Transverse colon (tissue), 4 donors: ENCODE measurements around the gene CFAP46. TPM values are rescaled to one million over a fixed set of nuclear protein-coding genes. Genes with fewer than 3 reads are reported as not detected.

ENCODE experiments used
- DNase-seq: peaks from one replicate; pipeline ENCODE4 v3.0.0-alpha.2; 2019
- H3K27ac ChIP-seq, 4 donors: fragments of 200-600 bp; sonication (generic); 2 replicates each; pipeline ENCODE4 v1.5.1; 2016 to 2018; ENCODE audit warnings: inconsistent platforms in 4 of 4
- H3K27me3 ChIP-seq: fragments of 200-600 bp; sonication (generic); 2 replicates; pipeline ENCODE4 v1.5.1; 2017; ENCODE audit warnings: inconsistent platforms
- H3K36me3 ChIP-seq, 4 donors: fragments of 200-600 bp; sonication (generic); 2 replicates each; pipeline ENCODE4 v1.5.1; 2017 to 2019; ENCODE audit warnings: inconsistent platforms in 4 of 4
- H3K4me1 ChIP-seq, 4 donors: fragments of 200-600 bp; sonication (generic); 2 replicates each; pipeline ENCODE4 v1.5.1; 2017 to 2020; ENCODE audit warnings: inconsistent platforms in 4 of 4
- H3K4me3 ChIP-seq, 4 donors: fragments of 200-600 bp; sonication (generic); 1 replicate in 1 of 4; 2 replicates in 3 of 4; pipeline versions ENCODE4 v1.5.1 to v1.6.1; 2017 to 2019; ENCODE audit warnings: inconsistent platforms in 4 of 4
- H3K9me3 ChIP-seq, 2 donors: fragments of 200-600 bp; sonication (generic); 2 replicates each; pipeline ENCODE4 v1.5.1; 2017 to 2019; ENCODE audit warnings: inconsistent platforms in 2 of 2
- EP300 ChIP-seq: sonication (generic); formaldehyde crosslinking; IDR thresholded peaks from one replicate; pipeline ENCODE4 v1.6.1; 2017; ENCODE audit warnings: antibody characterized with exemption, low read depth
- POLR2A ChIP-seq: fragments of 450-650 bp; IDR thresholded peaks from one replicate; pipeline ENCODE4 v1.6.1; 2016; ENCODE audit warnings: antibody characterized with exemption, mild to moderate bottlenecking, moderate library complexity
- POLR2AphosphoS5 ChIP-seq, 3 donors: sonication (generic); formaldehyde crosslinking; IDR thresholded peaks; one replicate each; pipeline ENCODE4 v1.6.1; 2016; ENCODE audit warnings: antibody characterized with exemption in 3 of 3
- WGBS, 2 donors: methylation state at CpG; one replicate each; pipeline ENCODE4 v1.1.5; 2018; ENCODE audit warnings: low coverage in 1 of 2; 5-methylcytosine and 5-hydroxymethylcytosine counted together
- in situ Hi-C, 4 donors: fragments of 200-750 bp; cut with MboI; loops; one replicate each; pipeline versions ENCODE4 v1.15.0 to v1.15.1; 2017; ENCODE audit warnings: low sequenced_read_pairs in 3 of 4, low pct_ligation_motif_present in 1 of 4, low pct_unique_long_range_greater_than_20kb in 1 of 4
- intact Hi-C: fragments of 100-400 bp; cut with DNase I; formaldehyde crosslinking; loops from one replicate; pipeline ENCODE4 v1.15.1; 2023; ENCODE audit warnings: low total_unique reads
- total RNA-seq, 4 donors: library from RNA; depleted of rRNA; stranded (reverse); fragments of >200 nt; gene quantifications; one replicate each; pipeline ENCODE4 v1.1.0, GENCODE V29; 2016
- TF ChIP-seq, protein P1 (sequence below), 5 experiments: fragments of 200-600 bp in 3 of 5; fragments of 450-650 bp in 2 of 5; sonication (generic) in 3 of 5; IDR thresholded peaks; 1 replicate in 2 of 5; 2 replicates in 3 of 5; pipeline ENCODE4 v1.5.1; 2016 to 2017; ENCODE audit warnings: antibody characterized with exemption in 5 of 5, inconsistent platforms in 3 of 5, mild to moderate bottlenecking in 2 of 5, moderate library complexity in 1 of 5

The CFAP46 gene
- total RNA-seq, 4 donors from 2014 or later: not detected

DNA sequence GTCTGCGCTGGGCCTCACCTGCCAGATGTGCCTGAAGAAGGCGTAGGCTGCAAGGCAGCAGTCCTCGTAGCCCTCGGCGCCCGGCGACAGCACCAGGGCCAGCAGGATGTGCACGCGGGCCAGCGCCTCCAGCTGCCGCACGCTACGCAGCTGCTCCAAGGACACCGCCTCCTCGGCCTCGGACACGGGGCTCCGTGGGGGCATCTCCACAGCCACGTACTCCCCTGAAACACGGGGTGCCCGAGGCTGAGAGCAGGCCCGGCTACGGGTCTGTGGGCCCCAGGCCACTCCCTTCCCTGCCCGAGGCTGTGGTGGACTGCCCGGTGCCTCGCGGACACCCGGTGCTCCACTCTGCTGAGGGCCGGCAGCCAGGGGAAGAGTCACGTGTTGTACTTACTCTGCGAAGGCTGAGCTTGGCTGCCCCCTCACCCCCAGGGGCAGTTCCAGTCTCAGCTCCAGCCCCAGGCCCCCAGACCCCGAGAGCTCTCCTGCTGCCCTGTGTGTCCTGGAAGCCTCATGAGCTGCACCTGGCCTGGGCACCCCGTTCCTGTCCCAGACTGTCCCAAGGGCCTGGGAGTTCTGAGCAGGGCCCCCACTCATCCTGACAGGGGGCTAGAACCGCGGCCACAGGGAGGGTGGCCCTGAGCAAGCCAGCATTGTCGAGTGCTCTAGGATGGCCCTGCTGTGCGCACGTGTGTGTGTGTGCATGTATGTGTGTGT is 62.8 kb downstream of the CFAP46 start:
- H3K4me3 ChIP-seq: no peak overlapping the region
- H3K4me1 ChIP-seq: peaks cover 0 to 4% (median 0%) of the 10 kb centered on the region in 4 donors
- intact Hi-C loops: no loop called here
- DNase-seq: no peak
- 35% methylated on average over 31 of the region's 38 CpGs; no CpG with 5 or more reads in 1 of the 2 donors for WGBS, 2 donors
- in situ Hi-C loops: no loop called here
- no peak overlapping the region for H3K27ac ChIP-seq
- peaks cover 44% of the 10 kb centered on the region for H3K27me3 ChIP-seq
- TF ChIP-seq POLR2AphosphoS5 (IDR thresholded peaks at IDR 0.05) (no peak), EP300 (no peak), POLR2A (no peak)
- TF ChIP-seq, protein P1, sequence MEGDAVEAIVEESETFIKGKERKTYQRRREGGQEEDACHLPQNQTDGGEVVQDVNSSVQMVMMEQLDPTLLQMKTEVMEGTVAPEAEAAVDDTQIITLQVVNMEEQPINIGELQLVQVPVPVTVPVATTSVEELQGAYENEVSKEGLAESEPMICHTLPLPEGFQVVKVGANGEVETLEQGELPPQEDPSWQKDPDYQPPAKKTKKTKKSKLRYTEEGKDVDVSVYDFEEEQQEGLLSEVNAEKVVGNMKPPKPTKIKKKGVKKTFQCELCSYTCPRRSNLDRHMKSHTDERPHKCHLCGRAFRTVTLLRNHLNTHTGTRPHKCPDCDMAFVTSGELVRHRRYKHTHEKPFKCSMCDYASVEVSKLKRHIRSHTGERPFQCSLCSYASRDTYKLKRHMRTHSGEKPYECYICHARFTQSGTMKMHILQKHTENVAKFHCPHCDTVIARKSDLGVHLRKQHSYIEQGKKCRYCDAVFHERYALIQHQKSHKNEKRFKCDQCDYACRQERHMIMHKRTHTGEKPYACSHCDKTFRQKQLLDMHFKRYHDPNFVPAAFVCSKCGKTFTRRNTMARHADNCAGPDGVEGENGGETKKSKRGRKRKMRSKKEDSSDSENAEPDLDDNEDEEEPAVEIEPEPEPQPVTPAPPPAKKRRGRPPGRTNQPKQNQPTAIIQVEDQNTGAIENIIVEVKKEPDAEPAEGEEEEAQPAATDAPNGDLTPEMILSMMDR (IDR thresholded peaks at IDR 0.05): no peak
- no peaks in the 10 kb centered on the region for H3K9me3 ChIP-seq
- H3K36me3 ChIP-seq: no peaks in the 10 kb centered on the region

DNA sequence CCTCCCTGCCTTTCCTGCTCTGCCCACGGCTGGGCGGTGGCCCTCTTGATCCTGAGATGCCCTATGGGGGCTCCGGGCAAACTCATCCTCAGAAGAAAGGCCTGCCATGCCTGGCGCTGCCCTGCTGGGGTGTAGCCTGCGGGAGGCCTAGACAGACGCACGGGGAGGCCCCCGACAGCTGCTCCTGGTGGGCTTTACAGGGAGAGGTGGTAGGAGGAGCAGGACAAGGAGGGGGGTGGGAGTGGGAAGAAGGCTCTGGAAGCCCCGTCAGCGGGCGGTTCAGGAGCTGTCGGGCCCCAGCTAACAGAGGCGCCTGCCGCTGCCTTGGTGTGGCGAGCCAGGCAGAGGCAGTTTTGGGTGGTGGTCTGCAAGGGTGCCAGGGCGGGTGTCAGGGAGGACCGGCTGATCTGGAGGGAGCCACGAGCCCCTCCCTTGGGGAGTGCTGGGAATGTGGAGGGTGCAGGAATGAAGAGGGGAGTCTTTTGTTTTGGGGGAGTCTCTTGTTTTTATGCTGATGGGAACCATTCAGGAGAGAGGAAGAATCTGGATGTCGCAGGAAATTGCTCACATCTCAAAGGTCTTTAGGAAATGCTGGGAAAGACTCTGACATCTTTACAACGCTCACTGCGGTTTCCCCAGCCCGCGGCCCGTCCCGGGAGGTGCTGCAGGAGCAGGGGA is 63.5 kb downstream of the CFAP46 start:
- DNase-seq: no peak
- H3K9me3 ChIP-seq: no peaks in the 10 kb centered on the region
- H3K4me1 ChIP-seq: peaks cover 0 to 4% (median 0%) of the 10 kb centered on the region in 4 donors
- intact Hi-C loops (no loop called here), in situ Hi-C loops (no loop called here)
- no peak overlapping the region for H3K4me3 ChIP-seq
- H3K27ac ChIP-seq: no peak overlapping the region
- TF ChIP-seq EP300 (no peak), POLR2A (no peak), POLR2AphosphoS5 (IDR thresholded peaks at IDR 0.05) (no peak)
- 58% methylated on average over 25 of the region's 25 CpGs; no CpG with 5 or more reads in 1 of the 2 donors for WGBS, 2 donors
- no peaks in the 10 kb centered on the region for H3K36me3 ChIP-seq
- H3K27me3 ChIP-seq: peaks cover 44% of the 10 kb centered on the region

DNA sequence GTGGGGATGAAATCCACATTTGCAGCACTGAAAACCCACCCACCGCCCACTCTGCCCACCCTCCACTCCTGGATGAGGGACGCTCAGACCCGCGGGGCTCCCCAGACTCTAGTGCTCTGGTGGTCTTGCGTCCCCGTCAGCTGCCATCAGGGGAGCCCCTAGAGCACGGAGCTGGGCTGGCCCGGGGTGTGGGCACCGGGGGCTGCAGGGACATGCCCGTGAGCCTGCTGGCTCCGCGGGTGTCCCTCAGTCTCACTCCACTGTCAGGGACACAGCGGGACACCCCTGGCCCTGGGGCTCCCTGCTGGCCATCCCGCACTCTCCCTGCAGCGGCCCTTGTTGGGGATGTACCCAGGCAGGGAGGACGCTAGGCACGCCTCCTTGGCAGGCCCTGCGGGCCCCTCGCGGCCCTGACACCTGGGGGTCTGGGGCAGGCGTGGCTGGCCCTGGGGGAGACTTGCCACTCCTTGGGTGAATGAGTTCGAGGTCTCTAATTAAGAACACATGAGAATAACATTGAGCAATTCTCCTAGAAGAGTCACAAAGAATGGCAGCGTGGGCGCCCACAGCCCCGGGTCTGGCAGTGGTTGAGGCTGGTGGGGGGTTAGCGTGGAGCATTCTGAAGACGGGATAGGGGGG is 64.2 kb downstream of the CFAP46 start:
- Histone ChIP-seq H3K36me3 (no peaks in the 10 kb centered on the region), H3K4me3 (no peak overlapping the region), H3K9me3 (no peaks in the 10 kb centered on the region), H3K4me1 (peaks cover 0 to 4% (median 0%) of the 10 kb centered on the region in 4 donors), H3K27me3 (peaks cover 44% of the 10 kb centered on the region), H3K27ac (no peak overlapping the region)
- intact Hi-C loops (no loop called here), in situ Hi-C loops (no loop called here)
- TF ChIP-seq EP300: no peak
- DNase-seq: no peak
- WGBS, 2 donors: 81% methylated on average over 25 of the region's 27 CpGs; no CpG with 5 or more reads in 1 of the 2 donors

DNA sequence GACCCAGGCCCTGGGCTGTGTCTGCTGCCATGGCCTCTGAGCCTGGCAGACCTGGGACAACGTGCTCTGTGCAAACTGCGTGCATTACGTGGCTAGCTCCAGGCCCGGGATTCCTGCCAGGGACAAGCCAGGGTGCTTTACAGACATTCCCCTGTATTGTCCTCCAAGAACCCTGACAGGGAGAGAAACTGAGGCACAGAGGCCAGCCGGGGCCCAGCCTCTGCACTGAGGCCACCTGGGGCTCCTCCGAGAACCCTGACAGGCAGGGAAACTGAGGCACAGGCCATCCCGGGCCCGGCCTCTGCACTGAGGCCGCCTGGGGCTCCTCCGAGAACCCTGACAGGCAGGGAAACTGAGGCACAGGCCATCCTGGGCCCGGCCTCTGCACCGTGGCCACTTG is 64.9 kb downstream of the CFAP46 start:
- intact Hi-C loops (no loop called here), in situ Hi-C loops (no loop called here)
- Histone ChIP-seq H3K27ac (no peak overlapping the region), H3K27me3 (peaks cover 44% of the 10 kb centered on the region), H3K4me3 (no peak overlapping the region), H3K9me3 (no peaks in the 10 kb centered on the region), H3K36me3 (no peaks in the 10 kb centered on the region), H3K4me1 (peaks cover 0 to 4% (median 0%) of the 10 kb centered on the region in 4 donors)
- 72 to 78% methylated on average over 2 to 12 of the region's 12 CpGs for WGBS, 2 donors
- no peak for DNase-seq
- no peak for TF ChIP-seq POLR2A
- TF ChIP-seq, protein P1 (IDR thresholded peaks at IDR 0.05): no peak
- no peak for TF ChIP-seq POLR2AphosphoS5 (IDR thresholded peaks at IDR 0.05)

DNA sequence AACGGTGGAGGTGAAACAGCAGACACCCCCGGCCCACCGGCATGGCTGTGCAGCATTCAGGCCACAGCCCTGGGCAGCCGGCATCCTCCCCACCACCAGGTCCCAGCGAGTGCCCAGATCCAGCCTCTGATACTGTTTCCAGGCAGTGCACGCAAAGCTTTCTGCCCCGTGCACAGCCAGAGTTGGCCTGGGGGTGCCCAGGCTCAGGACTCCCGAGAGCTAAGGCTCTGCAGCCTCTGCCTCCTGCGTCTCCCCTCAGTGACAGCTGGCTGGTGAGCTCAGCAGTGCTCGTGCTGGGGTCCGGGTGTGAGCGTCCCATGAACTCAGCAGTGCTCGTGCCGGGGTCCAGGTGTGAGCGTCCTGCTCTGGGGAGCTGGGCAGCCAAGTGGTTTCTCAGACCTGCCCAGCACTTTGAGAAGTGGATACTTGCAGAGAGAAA is 65.4 kb downstream of the CFAP46 start:
- H3K27me3 ChIP-seq: peaks cover 44% of the 10 kb centered on the region
- in situ Hi-C loops (no loop called here), intact Hi-C loops (no loop called here)
- no peak for TF ChIP-seq EP300
- TF ChIP-seq POLR2AphosphoS5 (IDR thresholded peaks at IDR 0.05): no peak
- TF ChIP-seq, protein P1 (IDR thresholded peaks at IDR 0.05): no peak
- no peak for TF ChIP-seq POLR2A
- H3K9me3 ChIP-seq: no peaks in the 10 kb centered on the region
- H3K36me3 ChIP-seq: no peaks in the 10 kb centered on the region
- no peak for DNase-seq
- H3K27ac ChIP-seq: no peak overlapping the region
- WGBS, 2 donors: 80% methylated on average over 15 of the region's 15 CpGs; no CpG with 5 or more reads in 1 of the 2 donors
- no peak overlapping the region for H3K4me3 ChIP-seq
- H3K4me1 ChIP-seq: peaks cover 0 to 4% (median 0%) of the 10 kb centered on the region in 4 donors
